Myocyte (in vitro differentiated cells): Measurements from ENCODE around the gene LKAAEAR1. TPM values are rescaled to one million over a fixed set of nuclear protein-coding genes. Genes with fewer than 3 reads are reported as not detected.
A peak's percentile ranks its signal among the peaks of the same experiment; 100 is the strongest.
"Not testable (repeated sequence)": the region's sequence is repeated elsewhere in the genome, so short reads cannot be mapped to it uniquely, and the experiment has no call there.

Experiments
- DNase-seq: peaks from one replicate; pipeline ENCODE4 v3.0.0-alpha.2; 2012; ENCODE audit warnings: low read depth
- total RNA-seq: library from RNA; depleted of rRNA; stranded (reverse); fragments of >200 nt; gene quantifications from 2 replicates; pipeline ENCODE4 v1.2.3, GENCODE V29; 2014

The LKAAEAR1 gene
- total RNA-seq, 1 donor from 2014 or later = 0.24 TPM

DNA sequence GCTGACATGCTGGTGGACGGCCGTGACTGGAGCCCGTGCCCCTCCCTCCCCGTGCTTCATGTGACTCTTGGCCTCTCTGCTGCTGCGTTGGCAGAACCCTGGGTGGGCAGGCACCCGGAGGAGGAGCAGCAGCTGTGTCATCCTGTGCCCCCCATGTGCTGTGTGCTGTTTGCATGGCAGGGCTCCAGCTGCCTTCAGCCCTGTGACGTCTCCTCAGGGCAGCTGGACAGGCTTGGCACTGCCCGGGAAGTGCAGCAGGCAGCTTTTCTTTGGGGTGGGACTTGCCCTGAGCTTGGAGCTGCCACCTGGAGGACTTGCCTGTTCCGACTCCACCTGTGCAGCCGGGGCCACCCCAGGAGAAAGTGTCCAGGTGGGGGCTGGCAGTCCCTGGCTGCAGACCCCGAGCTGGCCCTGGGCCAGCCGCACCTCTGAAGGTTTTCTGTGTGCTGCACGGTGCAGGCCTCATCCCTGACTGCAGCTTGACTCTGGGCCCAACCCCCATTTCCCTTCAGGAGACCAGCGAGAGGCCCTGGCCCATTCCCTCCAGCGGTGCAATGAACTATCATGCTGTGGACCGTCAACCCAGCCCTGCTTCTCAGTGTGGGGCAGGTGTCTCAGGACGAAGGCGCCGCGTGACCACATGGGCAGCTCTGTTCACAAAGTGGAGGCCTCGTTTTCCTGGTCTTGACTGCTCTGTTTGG is 15.0 kb upstream of the LKAAEAR1 start:
- peak; percentile 60 for DNase-seq

GRCh38 chr20:64098471-64099013 is 14.3 kb upstream of the LKAAEAR1 start:
- no peak for DNase-seq

DNA sequence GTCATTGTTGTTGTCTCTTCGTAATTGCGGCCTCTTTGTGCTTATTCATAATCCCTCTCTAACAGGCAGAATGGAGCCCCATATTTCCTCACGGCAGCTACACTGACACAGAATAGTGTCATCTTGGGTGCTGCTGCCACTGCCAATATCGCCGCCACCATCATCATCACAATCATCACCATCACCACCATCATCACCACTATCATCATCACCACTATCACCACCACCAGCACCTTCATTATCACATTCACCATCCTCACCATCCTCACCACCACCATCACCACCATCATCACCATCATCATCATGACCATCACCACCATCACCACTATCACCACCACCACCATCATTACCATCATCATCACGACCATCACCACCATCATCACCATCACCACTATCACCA is 12.3 kb upstream of the LKAAEAR1 start:
- DNase-seq = no peak

DNA sequence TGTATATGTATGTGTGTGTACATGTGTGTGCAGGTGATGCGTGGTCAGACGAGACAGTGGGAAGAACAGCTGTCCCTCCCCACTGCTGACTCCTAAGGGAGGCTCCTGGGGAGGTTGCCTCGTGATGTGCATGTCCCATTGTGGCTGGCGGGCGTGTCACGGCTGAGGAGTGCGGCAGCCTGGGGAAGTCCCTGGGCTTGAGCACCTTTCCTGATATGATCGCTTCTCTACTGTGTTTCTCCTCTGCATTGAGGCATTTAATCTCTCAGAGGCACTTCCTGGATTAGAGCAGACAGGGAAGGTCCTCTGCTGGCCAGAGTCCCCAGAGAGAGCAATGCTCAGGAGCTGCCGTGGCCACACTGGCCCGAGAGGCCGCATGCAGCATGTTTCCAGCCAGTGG is 11.7 kb upstream of the LKAAEAR1 start:
- DNase-seq = no peak

DNA sequence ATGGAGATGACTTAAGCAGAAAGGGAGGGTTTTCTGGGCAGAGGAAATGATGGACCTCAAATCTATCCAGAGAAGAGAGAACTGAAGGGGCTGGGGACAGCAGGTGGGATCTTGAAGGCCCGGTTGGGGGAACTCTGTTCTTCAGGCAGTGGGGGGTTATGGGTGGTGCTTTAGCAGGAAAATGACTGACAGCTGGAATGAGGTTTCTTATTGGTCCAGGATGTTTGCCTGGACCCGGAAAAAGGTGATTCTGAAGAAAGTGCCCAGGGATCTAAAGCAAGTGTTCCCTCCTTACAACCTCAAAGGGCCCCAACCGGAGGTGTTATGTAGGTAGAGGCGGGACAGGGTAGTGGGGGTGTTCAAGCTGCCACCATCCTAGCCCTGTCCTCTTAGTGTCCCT is 11.3 kb upstream of the LKAAEAR1 start:
- DNase-seq = no peak

GRCh38 chr20:64093013-64093503 is 8.9 kb upstream of the LKAAEAR1 start:
- DNase-seq = no peak

- DNase-seq = no peak
Observed at GRCh38 chr20:64092258-64093012, 8.2 kb upstream of the LKAAEAR1 start.

DNA sequence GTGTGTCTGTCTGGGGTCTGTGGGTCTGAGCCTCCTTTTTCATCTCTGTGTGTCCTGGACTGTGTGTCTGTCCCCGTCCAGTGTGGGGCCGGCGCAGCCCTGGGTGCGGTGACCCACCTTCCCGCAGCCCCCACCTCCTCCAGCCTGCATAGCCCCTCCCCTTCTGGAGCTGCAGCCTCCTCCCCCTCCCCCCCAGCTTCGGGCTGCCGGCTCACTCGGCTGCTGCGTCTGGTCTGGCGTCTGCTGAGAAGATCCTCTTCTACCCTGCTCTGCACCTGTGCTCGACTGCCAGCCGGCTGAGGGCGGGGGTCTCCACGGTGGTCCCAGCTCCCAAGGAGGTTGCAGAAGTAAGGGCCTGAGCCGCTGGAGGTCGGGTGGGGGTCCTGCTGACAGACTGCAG is 7.6 kb upstream of the LKAAEAR1 start:
- DNase-seq = no peak

DNA sequence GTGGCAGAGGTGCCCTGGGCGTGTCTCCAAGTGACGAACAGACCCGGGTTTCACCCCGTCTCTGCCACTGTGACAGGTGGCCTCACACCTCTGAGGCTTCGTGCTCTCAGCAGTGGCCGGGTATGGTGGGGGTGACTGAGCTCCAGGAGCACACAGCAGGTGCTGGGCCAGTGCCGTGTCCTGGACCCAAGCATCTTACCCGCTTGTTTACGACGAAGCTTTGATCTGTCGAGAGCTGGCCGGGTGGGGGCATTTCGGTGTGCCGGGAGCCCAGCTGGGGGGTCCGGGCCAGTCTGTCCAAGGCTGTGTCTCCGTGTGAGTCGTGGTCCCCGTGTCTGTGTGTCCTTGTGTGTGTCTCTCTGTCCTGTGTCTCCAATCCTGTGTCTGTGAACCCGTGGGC is 7.1 kb upstream of the LKAAEAR1 start:
- no peak for DNase-seq

- DNase-seq = no peak
Observed at GRCh38 chr20:64090165-64090564, 6.0 kb upstream of the LKAAEAR1 start.

DNA sequence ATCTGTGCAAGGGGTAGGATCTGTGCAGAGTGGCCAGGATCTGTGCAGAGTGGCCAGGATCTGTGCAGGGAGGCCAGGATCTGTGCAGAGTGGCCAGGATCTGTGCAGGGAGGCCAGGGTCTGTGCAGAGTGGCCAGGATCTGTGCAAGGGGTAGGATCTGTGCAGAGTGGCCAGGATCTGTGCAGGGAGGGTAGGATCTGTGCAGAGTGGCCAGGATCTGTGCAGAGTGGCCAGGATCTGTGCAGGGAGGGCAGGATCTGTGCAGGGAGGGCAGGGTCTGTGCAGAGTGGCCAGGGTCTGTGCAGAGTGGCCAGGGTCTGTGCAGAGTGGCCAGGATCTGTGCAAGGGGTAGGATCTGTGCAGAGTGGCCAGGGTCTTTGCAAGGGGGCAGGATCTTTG is 4.4 kb upstream of the LKAAEAR1 start:
- not testable (repeated sequence) for DNase-seq

DNA sequence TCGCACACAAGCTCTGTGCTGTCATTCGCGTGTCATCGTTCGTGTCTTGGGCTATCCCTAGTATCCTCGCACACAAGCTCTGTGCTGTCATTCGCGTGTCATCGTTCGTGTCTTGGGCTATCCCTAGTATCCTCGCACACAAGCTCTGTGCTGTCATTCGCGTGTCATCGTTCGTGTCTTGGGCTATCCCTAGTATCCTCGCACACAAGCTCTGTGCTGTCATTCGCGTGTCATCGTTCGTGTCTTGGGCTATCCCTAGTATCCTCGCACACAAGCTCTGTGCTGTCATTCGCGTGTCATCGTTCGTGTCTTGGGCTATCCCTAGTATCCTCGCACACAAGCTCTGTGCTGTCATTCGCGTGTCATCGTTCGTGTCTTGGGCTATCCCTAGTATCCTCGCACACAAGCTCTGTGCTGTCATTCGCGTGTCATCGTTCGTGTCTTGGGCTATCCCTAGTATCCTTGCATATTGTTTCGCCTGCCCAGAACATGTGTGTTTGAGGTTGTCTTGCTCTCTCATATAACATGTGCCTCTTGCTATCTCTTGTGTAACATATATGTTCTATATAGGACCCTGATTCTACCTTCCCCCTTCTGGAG is 3.1 kb upstream of the LKAAEAR1 start:
- not testable (repeated sequence) for DNase-seq

DNA sequence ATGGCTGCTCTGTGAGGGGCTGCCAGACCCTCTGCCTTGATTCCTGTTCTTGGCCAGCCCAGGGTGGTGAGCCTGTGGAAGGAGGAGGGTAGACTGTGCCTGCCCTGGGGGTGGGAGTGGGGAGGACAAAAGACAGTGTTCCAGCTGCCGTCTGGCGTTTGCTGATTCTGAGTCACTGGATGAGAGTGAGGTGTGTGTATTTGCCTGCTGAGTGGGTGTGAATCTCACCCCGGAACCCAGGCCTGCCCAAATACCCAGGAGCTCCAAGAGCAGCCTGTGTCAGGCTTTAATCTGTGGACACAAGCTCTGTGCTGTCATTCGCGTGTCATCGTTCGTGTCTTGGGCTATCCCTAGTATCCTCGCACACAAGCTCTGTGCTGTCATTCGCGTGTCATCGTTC is 2.6 kb upstream of the LKAAEAR1 start:
- no peak for DNase-seq

DNA sequence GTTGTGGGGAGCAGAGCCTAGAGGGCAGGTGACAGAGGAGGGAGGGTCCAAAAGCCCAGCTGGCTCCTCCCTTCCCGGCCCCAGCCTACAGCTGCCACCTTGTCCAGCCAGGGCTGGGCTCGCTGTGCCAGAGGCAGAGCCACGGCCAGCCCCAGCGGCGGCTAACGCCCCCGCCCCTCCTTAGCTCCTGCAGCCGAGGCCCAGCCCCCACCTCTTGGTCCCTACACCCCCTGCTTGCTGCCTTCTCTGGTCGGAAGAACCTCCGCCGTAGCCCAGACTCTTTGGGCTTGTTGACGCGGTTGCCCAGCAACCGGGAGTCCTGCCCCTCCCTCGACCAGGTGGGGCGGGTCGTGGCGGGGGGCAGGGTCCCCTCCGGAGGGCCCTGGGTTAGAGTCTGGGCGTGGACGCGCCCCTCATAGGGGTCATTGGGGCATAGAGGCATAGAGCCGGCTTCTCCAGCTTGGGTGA is 521 bp upstream of the LKAAEAR1 start:
- no peak for DNase-seq

- DNase-seq = peak; percentile 62
Observed at GRCh38 chr20:64083378-64083803, 807 bp downstream of the LKAAEAR1 start.

DNA sequence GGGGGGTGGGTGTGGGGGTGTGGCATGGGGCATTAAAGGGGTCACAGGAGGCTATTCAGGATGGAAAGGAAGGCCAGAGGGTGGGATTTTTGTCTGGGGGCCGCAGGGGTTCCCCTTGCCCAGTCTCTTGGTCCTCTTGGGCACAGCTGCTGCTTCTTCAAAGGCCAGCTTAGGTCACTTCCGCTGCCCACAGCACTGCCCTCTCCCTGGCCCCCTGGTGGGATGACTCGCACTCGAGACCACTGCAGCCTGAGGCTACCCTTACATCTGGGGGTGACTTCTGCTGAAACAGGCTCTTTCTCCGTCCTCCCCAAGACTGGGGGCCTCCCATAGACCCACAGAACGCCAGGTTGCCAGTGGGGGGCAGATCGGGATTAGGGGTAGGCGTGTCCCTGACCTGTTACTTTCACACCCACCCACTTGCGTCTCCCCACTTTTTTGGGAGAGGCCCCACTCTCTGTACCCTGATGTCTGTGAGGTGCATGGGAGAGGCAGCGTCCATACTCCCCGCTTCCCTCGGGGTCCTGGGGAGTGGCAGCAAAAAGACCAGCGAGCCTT is 1.3 kb downstream of the LKAAEAR1 start:
- no peak for DNase-seq

- DNase-seq = no peak
Observed at GRCh38 chr20:64082126-64082731, 2.0 kb downstream of the LKAAEAR1 start.

DNA sequence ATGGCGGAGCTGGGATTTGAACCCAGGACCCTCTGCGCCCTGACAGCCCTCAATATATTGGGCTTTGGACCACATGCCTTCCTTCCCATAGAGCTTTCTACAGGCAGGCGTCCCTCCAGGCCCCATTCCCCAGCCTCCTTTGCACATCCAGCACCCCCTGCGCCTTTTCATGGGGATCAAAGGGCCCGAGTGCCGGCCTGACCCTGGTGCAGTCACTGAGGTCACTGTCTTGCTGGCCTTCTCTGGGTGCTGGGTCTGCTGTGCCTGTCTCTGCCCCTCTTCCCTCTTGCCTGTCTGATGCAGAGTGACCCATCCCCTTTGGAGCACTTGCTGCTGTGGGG is 2.6 kb downstream of the LKAAEAR1 start:
- no peak for DNase-seq

DNA sequence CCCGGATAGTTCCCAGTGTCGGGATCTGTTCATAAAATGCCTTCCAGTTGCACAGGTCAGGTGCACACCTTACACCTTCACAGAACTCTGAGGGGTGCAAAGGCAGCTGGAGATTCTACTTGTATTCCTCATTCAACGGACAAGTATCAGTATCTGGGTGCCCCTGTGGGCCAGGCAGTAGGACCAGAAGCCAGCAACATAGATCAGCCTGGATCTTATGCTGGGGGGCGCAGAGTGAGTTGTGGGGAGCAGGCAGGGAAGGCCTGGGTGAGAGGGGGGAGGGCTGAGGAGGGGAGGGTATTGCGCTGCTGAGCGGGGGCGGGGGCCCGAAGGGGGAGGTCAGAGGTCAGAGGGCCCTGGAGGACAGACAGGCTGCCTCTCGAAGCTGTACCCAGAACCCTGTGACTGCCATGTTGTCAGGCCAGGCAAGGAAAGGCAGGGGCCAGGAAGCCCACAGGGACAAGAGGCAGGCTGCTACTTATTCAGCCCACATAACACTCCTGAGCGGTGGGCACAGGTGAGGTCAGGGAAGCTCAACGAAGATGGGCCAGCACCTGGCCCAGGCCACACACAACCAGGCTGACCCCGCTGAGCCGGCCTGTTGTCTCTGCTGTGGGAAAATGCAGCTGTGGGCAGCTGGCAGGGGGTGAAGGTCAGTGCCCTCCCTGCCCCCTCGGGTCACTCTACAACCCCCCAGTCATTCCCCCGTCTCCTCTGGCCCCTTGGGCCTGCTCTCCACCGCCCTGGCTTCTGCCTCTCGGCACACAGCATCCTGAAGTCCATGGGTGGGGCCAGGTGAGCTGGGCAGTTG is 3.2 kb downstream of the LKAAEAR1 start:
- DNase-seq = no peak
